Measurements from ENCODE around the gene POFUT1.

POFUT1 gene

DNA sequence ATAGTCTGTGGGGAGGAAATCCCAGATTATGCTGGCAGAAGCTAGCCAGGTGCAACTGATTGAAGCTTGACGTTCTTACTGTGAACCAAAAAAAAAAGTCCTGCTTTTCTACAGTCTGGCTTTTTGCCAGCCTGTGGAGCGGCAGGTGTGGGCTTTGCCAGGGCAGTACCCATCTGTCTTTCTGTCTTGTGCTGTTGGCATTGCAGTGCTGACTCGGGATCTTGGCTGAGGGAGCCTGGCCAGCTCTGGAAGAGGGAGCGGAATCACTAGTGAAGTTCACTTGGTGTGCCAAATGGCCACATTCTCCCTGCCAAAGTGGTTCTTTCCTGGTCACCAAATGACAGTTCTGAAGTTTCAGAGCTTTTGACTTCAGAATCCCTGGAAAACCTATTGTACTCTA lies 74.8 kb downstream of the POFUT1 start:
- no peak for DNase-seq

DNA sequence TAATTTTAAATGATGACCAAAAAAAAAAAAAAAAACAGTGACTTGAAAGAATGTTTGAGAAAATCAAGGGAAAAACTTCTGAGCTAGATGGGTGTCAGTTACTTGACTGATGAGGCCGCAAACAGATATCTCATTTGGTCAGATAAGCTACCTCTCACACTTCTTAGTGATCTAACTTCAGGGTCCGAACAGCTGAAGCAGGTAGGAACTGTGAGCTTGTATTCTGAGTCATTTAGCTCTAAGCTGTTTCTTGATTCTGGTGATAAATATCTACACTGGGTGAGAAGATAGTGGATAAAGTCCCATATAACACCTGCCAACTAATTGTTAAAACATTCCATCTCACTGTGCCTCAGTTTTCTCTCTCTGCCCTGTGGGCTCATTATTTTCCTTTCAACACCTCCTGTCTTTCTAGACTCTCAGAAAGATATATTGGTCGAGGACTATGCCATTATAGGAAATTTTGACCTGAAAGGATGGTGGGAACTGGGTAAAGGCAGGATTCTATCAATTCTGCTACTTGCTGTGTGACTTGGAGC lies 77.5 kb downstream of the POFUT1 start:
- DNase-seq: no peak

DNA sequence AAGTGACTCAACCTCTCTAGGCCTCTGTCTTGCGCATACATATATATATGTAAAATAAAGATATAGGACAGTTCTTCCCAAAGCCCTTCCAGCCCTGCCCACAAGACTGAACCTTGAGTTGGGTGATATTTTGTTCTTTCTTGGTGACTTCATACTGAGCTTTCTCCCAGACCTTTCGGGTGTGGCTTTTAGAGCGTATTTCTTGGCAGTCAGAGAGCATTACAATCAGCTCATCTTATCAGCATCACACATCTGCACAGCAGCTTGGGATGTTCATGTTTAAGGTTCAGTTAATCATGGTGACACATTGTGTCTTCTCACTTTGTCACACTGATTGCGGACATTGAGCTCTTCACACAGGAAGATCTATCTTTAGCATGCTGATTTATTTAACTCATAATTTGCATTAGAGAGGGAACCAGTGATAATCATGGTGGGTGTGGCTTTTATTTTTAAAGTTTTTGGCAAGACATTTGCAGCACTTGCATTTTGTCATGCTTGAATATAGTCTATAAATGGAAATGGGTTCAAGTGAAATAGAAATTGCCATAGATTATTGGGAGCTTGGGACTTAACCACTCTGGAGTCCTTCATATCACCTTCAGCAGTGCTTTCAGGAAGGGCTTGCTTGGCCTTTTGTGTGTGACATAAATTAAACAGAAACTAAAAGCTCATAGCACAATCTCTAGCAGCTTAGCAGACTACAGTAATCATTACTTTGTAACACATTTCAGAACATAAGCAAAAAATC lies 78.1 kb downstream of the POFUT1 start:
- peak; percentile 38 for DNase-seq

DNA sequence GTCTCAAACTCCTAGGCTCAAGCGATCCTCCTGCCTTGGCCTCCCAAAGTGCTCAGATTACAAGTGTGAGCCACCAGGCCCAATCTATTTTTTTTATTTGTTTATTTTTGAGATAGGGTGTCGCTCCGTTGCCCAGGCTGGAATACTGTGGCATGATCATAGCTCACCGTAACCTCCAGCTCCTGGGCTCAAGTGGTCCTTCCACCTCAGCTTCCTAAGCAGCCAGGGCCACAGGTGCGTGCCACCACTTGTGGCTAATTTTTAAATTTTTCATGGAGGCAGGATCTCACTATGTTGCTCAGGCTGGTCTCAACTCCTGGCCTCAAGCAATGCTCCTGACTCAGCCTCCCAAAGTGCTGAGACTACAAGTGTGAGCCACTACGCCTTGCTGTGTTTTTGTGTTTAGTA lies 79.6 kb downstream of the POFUT1 start:
- DNase-seq: no peak

All from CD4-positive, alpha-beta T cell treated with Interleukin-15 for 1 hour (primary cell).